GM12878 (cell line): ENCODE results near the gene DHX32. TPM values are rescaled to one million over a fixed set of nuclear protein-coding genes. Genes with fewer than 3 reads are reported as not detected.

Experiments
- BRCA1 ChIP-seq: IDR thresholded peaks from 2 replicates; pipeline ENCODE4 v1.6.1; 2011; ENCODE audit warnings: low read depth, low read length, improper control_type of control experiment
- CEBPB ChIP-seq, 2 experiments: fragments of 150-350 bp in 1 of 2; IDR thresholded peaks; 2 replicates each; pipeline ENCODE4 v1.6.1; 2012 to 2014; ENCODE audit warnings: low read depth in 2 of 2, low read length in 2 of 2, borderline replicate concordance in 1 of 2, inconsistent platforms in 1 of 2
- CEBPZ ChIP-seq: fragments of 150-350 bp; IDR thresholded peaks from 2 replicates; pipeline ENCODE4 v1.6.1; 2016; ENCODE audit warnings: low read depth, low read length
- CHD4 ChIP-seq: fragments of 200-600 bp; sonication (generic); IDR thresholded peaks from 2 replicates; pipeline ENCODE4 v1.6.1; 2016; ENCODE audit warnings: mild to moderate bottlenecking
- CUX1 ChIP-seq: IDR thresholded peaks from 2 replicates; pipeline ENCODE4 v1.6.1; 2012; ENCODE audit warnings: improper control_type of control experiment, low read depth, low read length; ENCODE audit not compliant: insufficient replicate concordance
- E4F1 ChIP-seq: fragments of 450-650 bp; IDR thresholded peaks from 2 replicates; pipeline ENCODE4 v1.6.1; 2018; ENCODE audit warnings: borderline replicate concordance, mild to moderate bottlenecking; ENCODE audit not compliant: partially characterized antibody
- MYC ChIP-seq: IDR thresholded peaks from 2 replicates; pipeline ENCODE4 v1.6.1; 2011; ENCODE audit warnings: mild to moderate bottlenecking, low read length, moderate library complexity, inconsistent platforms; ENCODE audit not compliant: insufficient read depth, insufficient replicate concordance, insufficient read length, severe bottlenecking
- NKRF ChIP-seq: fragments of 450-650 bp; conservative IDR thresholded peaks from 2 replicates; pipeline ENCODE4 v1.6.1; 2017; ENCODE audit warnings: mild to moderate bottlenecking, moderate library complexity
- RB1 ChIP-seq: fragments of 450-650 bp; formaldehyde crosslinking; IDR thresholded peaks from 2 replicates; pipeline ENCODE4 v1.6.1; 2017; ENCODE audit warnings: mild to moderate bottlenecking, borderline replicate concordance
- RBBP5 ChIP-seq: fragments of 200-600 bp; sonication (generic); conservative IDR thresholded peaks from 2 replicates; pipeline ENCODE4 v1.6.1; 2016
- SPI1 ChIP-seq: IDR thresholded peaks from 2 replicates; pipeline ENCODE4 v1.6.1; 2011; ENCODE audit warnings: low read depth, mild to moderate bottlenecking, low read length, moderate library complexity, borderline replicate concordance; ENCODE audit not compliant: insufficient read depth
- YY1 ChIP-seq: IDR thresholded peaks from 2 replicates; pipeline ENCODE4 v1.6.1; 2011; ENCODE audit warnings: low read depth, mild to moderate bottlenecking, low read length
- polyA plus RNA-seq, 11 experiments: library from polyadenylated mRNA; depleted of rRNA in 4 of 11; unstranded in 6 of 11; stranded (reverse) in 5 of 11; fragments of >200 nt; fragmentation: Nextera tagmentation in 4 of 11; fragmentation: Illumina TruSeq in 1 of 11; extraction: Ambion mirVana in 4 of 11; extraction: Trizol in 1 of 11; gene quantifications; 1 replicate in 1 of 11; 2 replicates in 10 of 11; pipeline versions ENCODE4 v1.2.1 to v1.2.3, GENCODE V29; 2011 to 2016; ENCODE audit warnings: inconsistent platforms in 2 of 11, missing spikeins in 2 of 11, low read depth in 1 of 11
- total RNA-seq, 4 experiments: library from RNA; depleted of rRNA in 3 of 4; stranded (reverse); fragments of >200 nt in 3 of 4; fragmentation: Illumina TruSeq in 1 of 4; extraction: Trizol in 1 of 4; gene quantifications; 2 replicates each; pipeline versions ENCODE4 v1.2.1 to v1.2.3, GENCODE V29; 2013 to 2021

The DHX32 gene
- total and polyA plus RNA-seq, 10 of the 15 experiments (the other 5 are each of a cell fraction or from before 2014, with no cell fraction given) = 5.4 to 21.0 (median 16.0) TPM

- TF ChIP-seq CEBPZ = no peak
- no peak for TF ChIP-seq E4F1
- 0 out of 2 replicates have a peak, but pooled peaks have one; percentile 33 for TF ChIP-seq RB1
- TF ChIP-seq RBBP5 = 0 out of 2 replicates have a peak, but pooled peaks have one; percentile 72
- no peak for TF ChIP-seq YY1
- TF ChIP-seq NKRF = peak; percentile 47
- no peak for TF ChIP-seq CEBPB (IDR thresholded peaks at IDR 0.05; ENCODE audit: borderline replicate concordance in 1 of 2, low read depth in 2 of 2, low read length in 2 of 2)
- TF ChIP-seq CHD4 = no peak
- no peak for TF ChIP-seq BRCA1
- no peak for TF ChIP-seq SPI1
- TF ChIP-seq MYC = no peak
- TF ChIP-seq CUX1 = no peak
These were observed 57.3 kb downstream of the DHX32 start (continued) for GRCh38 chr10:125823663-125824251.
